Keratinocyte (primary cell): Measurements from ENCODE around the gene THBD. TPM values are rescaled to one million over a fixed set of nuclear protein-coding genes. Genes with fewer than 3 reads are reported as not detected.

ENCODE experiments used
- DNase-seq: peaks from one replicate; pipeline ENCODE4 v3.0.0-alpha.2; 2011; ENCODE audit warnings: low read depth, missing footprints, low spot score
- FAIRE-seq: peaks from 2 replicates; lab custom pipeline; 2011; peaks lifted over from hg19 to GRCh38; lab: Jason Lieb, UNC
- H2AFZ ChIP-seq: 2 replicates; pipeline ENCODE4 v1.6.0; 2012; ENCODE audit warnings: low read length, control low read depth, inconsistent platforms; ENCODE audit not compliant: control insufficient read depth
- H3K27ac ChIP-seq: 2 replicates; pipeline ENCODE4 v1.5.1; 2011; ENCODE audit warnings: low read length; ENCODE audit not compliant: control insufficient read depth, insufficient read depth
- H3K27me3 ChIP-seq: 3 replicates; pipeline ENCODE4 v1.6.0; 2011; ENCODE audit warnings: low read length; ENCODE audit not compliant: control insufficient read depth, insufficient read depth; ENCODE audit errors: extremely low read depth
- H3K36me3 ChIP-seq, 2 experiments: 2 replicates in 1 of 2; 3 replicates in 1 of 2; pipeline ENCODE4 v1.5.1; 2011; ENCODE audit warnings: low read length in 2 of 2, mild to moderate bottlenecking in 1 of 2; ENCODE audit not compliant: control insufficient read depth in 2 of 2, insufficient read depth in 2 of 2; ENCODE audit errors: extremely low read depth in 1 of 2
- H3K4me1 ChIP-seq: 3 replicates; pipeline ENCODE4 v1.5.1; 2011; ENCODE audit warnings: low read length; ENCODE audit not compliant: control insufficient read depth, insufficient read depth; ENCODE audit errors: extremely low read depth
- H3K4me2 ChIP-seq: 3 replicates; pipeline ENCODE4 v1.6.0; 2011; ENCODE audit warnings: low read depth, low read length; ENCODE audit not compliant: control insufficient read depth, insufficient read depth; ENCODE audit errors: extremely low read depth
- H3K4me3 ChIP-seq, 3 experiments: fragments of 200-600 bp in 1 of 3; sonication (generic) in 1 of 3; 2 replicates in 2 of 3; 3 replicates in 1 of 3; pipeline ENCODE4 v1.5.1; 2011 to 2016; ENCODE audit warnings: low read length in 3 of 3, mild to moderate bottlenecking in 3 of 3, control low read depth in 2 of 3, inconsistent platforms in 1 of 3, low read depth in 1 of 3, mixed read lengths in 1 of 3, mixed run types in 1 of 3, moderate library complexity in 1 of 3; ENCODE audit not compliant: control insufficient read depth in 2 of 3, insufficient read depth in 2 of 3; ENCODE audit errors: extremely low read depth in 1 of 3
- H3K79me2 ChIP-seq: 2 replicates; pipeline ENCODE4 v1.6.0; 2012; ENCODE audit warnings: low read length; ENCODE audit not compliant: control insufficient read depth, insufficient read depth
- H3K9ac ChIP-seq: 3 replicates; pipeline ENCODE4 v1.6.0; 2011; ENCODE audit warnings: low read length; ENCODE audit not compliant: control insufficient read depth, insufficient read depth; ENCODE audit errors: extremely low read depth
- H3K9me1 ChIP-seq: 3 replicates; pipeline ENCODE4 v1.6.0; 2011; ENCODE audit warnings: low read length; ENCODE audit not compliant: control insufficient read depth, insufficient read depth; ENCODE audit errors: extremely low read depth
- H3K9me3 ChIP-seq: 2 replicates; pipeline ENCODE4 v1.5.1; 2012; ENCODE audit warnings: low read depth, low read length; ENCODE audit not compliant: control insufficient read depth
- H4K20me1 ChIP-seq: 3 replicates; pipeline ENCODE4 v1.6.0; 2011; ENCODE audit warnings: low read length; ENCODE audit not compliant: control insufficient read depth, insufficient read depth; ENCODE audit errors: extremely low read depth
- CTCF ChIP-seq, 3 experiments: IDR thresholded peaks in 1 of 3; conservative IDR thresholded peaks in 1 of 3; optimal IDR thresholded peaks in 1 of 3; 2 replicates in 2 of 3; 3 replicates in 1 of 3; pipeline versions ENCODE3 to v1.5.1; 2011; ENCODE audit warnings: low read length in 3 of 3, mild to moderate bottlenecking in 3 of 3, moderate library complexity in 2 of 3, control low read depth in 1 of 3, inconsistent platforms in 1 of 3; ENCODE audit not compliant: insufficient read depth in 2 of 3; ENCODE audit errors: extremely low read depth in 1 of 3
- EZH2 ChIP-seq: IDR thresholded peaks from one replicate; pipeline ENCODE4 v1.6.1; 2012; ENCODE audit warnings: inconsistent platforms, mild to moderate bottlenecking, low read length, moderate library complexity
- dilution Hi-C: fragments of 300-500 bp; cut with MboI; formaldehyde crosslinking; loops from one replicate; pipeline ENCODE4 v1.7.0; 2020; ENCODE audit warnings: low sequenced_read_pairs; ENCODE audit not compliant: extremely low pct_ligation_motif_present
- polyA plus RNA-seq, 5 experiments: library from polyadenylated mRNA; depleted of rRNA in 3 of 5; stranded (reverse) in 3 of 5; stranded (forward) in 1 of 5; unstranded in 1 of 5; fragments of >200 nt; gene quantifications; 1 replicate in 1 of 5; 2 replicates in 3 of 5; 3 replicates in 1 of 5; pipeline versions ENCODE4 v1.2.1 to v1.2.3, GENCODE V29; 2011 to 2012; ENCODE audit warnings: missing spikeins in 2 of 5, low read depth in 1 of 5, low replicate concordance in 1 of 5

The THBD gene
- polyA plus RNA-seq, 1 donor (not counting 4 experiments of a cell fraction or from before 2014, with no cell fraction given): 4.7 TPM

- no peaks in the 10 kb centered on the region for H3K36me3 ChIP-seq
- FAIRE-seq (no peak), DNase-seq (no peak)
- H4K20me1 ChIP-seq: no peaks in the 10 kb centered on the region
- H3K4me1 ChIP-seq: peaks cover 4% of the 10 kb centered on the region
- no peaks in the 10 kb centered on the region for H3K9me3 ChIP-seq
- no peak overlapping the region for H3K9ac ChIP-seq
- H3K4me2 ChIP-seq: no peak overlapping the region
- no peak overlapping the region for H3K27ac ChIP-seq
- no peak overlapping the region for H3K4me3 ChIP-seq
- H3K79me2 ChIP-seq: no peaks in the 10 kb centered on the region
- TF ChIP-seq CTCF (optimal IDR thresholded peaks at IDR 0.05 in 1 of 3, IDR thresholded peaks at IDR 0.05 in 1 of 3, conservative IDR thresholded peaks at IDR 0.05 in 1 of 3; ENCODE audit: extremely low read depth in 1 of 3, insufficient read depth in 2 of 3, low read length in 3 of 3) (no peak), EZH2 (no peak)
- dilution Hi-C loops: no loop called here
- H2AFZ ChIP-seq: no peak overlapping the region
- no peaks in the 10 kb centered on the region for H3K27me3 ChIP-seq
- H3K9me1 ChIP-seq: no peaks in the 10 kb centered on the region
Measured at GRCh38 chr20:23005776-23006175, 43.7 kb downstream of the THBD start.

GRCh38 chr20:23003881-23004460 is 45.5 kb downstream of the THBD start:
- no peaks in the 10 kb centered on the region for H3K9me1 ChIP-seq
- no peak overlapping the region for H2AFZ ChIP-seq
- TF ChIP-seq EZH2: no peak
- no peak for TF ChIP-seq CTCF (optimal IDR thresholded peaks at IDR 0.05 in 1 of 3, IDR thresholded peaks at IDR 0.05 in 1 of 3, conservative IDR thresholded peaks at IDR 0.05 in 1 of 3; ENCODE audit: extremely low read depth in 1 of 3, insufficient read depth in 2 of 3, low read length in 3 of 3)
- H3K27me3 ChIP-seq: no peaks in the 10 kb centered on the region
- H3K36me3 ChIP-seq: no peaks in the 10 kb centered on the region
- no peak overlapping the region for H3K9ac ChIP-seq
- FAIRE-seq (no peak), DNase-seq (no peak)
- H3K79me2 ChIP-seq: no peaks in the 10 kb centered on the region
- no peak overlapping the region for H3K4me3 ChIP-seq
- no peak overlapping the region for H3K27ac ChIP-seq
- H3K4me1 ChIP-seq: no peaks in the 10 kb centered on the region
- H3K9me3 ChIP-seq: no peaks in the 10 kb centered on the region
- no peaks in the 10 kb centered on the region for H4K20me1 ChIP-seq
- no peak overlapping the region for H3K4me2 ChIP-seq
- dilution Hi-C loops: no loop called here
